HG03095 (cell line): Measurements from ENCODE around the gene SLTM.
"Not testable (repeated sequence)": the region's sequence is repeated elsewhere in the genome, so short reads cannot be mapped to it uniquely, and the experiment has no call there.

ENCODE experiments used
- ATAC-seq: cut with Tn5 transposase; IDR thresholded peaks from one replicate; pipeline ENCODE4 v1.9.1; 2021; ENCODE audit warnings: moderate library complexity; ENCODE audit not compliant: unreplicated experiment

The SLTM gene

GRCh38 chr15:58929891-58930416 lies 3.5 kb downstream of the SLTM start:
- no peak for ATAC-seq

- no peak for ATAC-seq
These were observed 6.7 kb downstream of the SLTM start for GRCh38 chr15:58926823-58927222.

- no peak for ATAC-seq
These were observed 9.2 kb downstream of the SLTM start for GRCh38 chr15:58924327-58924726.

GRCh38 chr15:58923696-58924300 lies 9.7 kb downstream of the SLTM start:
- ATAC-seq = no peak

GRCh38 chr15:58923284-58923683 lies 10.2 kb downstream of the SLTM start:
- ATAC-seq = no peak

- ATAC-seq = no peak
These were observed 12.2 kb downstream of the SLTM start for GRCh38 chr15:58921267-58921790.

DNA sequence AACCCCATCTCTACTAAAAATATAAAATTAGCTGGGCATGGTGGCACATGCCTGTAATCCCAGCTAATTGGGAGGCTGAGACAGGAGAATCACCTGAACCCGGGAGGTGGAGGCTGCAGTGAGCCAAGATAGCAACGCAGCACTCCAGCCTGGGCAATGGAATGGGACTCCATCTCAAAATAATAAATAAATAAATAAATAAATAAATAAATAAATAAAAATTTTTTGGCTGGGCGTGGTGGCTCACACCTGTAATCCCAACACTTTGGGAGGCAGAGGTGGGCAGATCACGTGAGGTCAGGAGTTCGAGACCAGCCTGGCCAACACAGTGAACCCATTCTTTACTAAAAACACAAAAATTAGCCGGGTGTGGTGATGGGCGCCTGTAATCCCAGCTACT lies 13.0 kb downstream of the SLTM start:
- not testable (repeated sequence) for ATAC-seq

- no peak for ATAC-seq
These were observed 14.2 kb downstream of the SLTM start for GRCh38 chr15:58919232-58919631.

- no peak for ATAC-seq
These were observed 15.2 kb downstream of the SLTM start for GRCh38 chr15:58918239-58918638.

DNA sequence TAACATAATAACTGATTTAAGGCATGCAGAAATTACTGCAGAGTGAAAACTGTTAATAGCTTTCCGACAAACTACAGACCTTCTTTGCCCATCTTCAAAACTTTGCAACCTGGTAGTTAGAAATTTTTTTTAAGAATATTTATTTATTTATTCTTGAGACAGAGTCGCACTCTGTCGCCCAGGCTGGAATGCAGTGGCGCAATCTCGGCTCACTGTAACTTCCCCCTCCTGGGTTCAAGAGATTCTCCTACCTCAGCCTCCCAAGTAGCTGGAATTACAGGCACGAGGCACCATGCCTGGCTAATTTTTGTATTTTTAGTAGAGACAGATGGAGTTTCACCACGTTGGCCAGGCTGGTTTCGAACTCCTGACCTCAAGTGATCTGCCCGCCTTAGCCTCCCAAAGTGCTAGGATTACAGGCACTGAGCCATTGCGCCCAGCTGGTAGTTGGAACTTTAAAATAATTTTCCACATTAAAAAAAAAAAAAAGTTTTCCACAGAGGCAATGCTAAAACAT lies 15.8 kb downstream of the SLTM start:
- not testable (repeated sequence) for ATAC-seq

DNA sequence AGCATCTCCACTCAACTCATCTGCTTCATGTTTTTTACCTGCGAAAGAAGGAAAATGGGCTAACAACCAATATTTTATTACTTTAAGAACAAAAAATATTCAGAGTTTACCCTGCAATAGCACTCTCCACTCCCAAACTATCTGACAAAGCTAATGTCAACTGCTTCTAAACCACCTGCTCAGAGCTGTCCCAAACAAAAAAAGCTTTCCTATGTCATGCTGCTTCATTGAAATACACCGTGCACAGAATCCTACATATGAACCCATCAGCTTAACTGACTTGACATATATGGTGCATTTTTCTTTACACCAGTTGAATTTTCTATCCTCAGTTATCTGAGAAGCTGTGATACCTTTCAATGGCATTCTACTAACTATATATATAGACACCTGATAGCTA lies 16.5 kb downstream of the SLTM start:
- ATAC-seq = no peak

DNA sequence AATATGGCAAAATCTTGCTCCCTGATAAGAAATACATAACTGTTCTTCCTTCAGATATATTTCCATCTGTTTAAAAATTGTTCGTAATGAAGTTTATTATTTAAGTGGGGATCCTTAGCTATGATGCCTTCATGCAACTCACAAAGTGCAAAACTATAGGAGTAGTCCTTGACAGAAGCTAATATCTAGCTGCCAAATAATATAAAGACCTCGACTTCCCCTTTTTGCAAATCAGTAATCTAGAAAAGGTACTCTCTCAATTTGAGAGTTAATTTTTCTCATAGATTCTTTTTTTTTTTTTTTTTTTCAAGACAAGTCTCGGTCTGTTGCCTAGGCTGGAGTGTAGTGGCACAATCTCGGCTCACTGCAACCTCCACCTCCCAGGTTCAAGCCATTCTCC lies 23.0 kb downstream of the SLTM start:
- ATAC-seq = no peak

DNA sequence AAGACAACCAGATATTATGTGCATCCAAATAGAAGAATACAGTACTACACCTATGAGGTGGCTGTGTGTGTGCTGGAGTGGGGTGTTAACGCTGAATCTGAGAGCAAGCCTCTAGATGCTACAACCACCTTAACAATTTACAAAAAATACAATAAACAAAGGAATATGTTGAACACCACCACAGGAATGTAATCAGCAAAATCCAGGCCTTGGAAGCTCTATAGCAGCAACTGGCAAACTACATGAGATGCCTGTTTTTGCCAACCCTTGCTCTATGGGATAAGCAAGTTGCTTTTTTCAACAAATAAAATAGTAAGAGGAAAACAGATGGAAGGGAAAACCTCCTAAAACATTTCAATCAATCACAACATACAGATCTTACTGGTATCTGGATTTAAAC lies 23.9 kb downstream of the SLTM start:
- ATAC-seq = no peak

GRCh38 chr15:58908550-58909309 lies 24.7 kb downstream of the SLTM start:
- no peak for ATAC-seq

DNA sequence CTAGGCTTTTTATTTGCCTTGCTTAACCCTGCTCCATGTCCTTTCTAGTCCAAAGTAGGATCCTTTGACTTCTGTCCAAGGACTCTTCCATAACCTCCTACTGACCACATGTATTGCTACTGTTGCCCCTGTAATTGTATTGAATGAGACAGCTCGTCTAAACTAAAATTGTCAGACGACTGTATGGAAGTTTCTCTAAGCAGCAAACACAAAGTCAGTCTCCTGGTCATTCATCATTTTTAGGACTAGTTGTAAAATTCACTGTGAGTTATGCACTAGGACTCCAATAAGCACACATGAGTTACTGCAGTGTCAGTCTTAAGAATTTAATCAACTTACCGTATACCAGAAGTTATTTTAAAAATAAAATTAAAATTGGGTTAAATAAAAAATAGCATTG lies 32.8 kb downstream of the SLTM start:
- no peak for ATAC-seq

GRCh38 chr15:58898150-58898680 lies 35.3 kb downstream of the SLTM start:
- no peak for ATAC-seq

DNA sequence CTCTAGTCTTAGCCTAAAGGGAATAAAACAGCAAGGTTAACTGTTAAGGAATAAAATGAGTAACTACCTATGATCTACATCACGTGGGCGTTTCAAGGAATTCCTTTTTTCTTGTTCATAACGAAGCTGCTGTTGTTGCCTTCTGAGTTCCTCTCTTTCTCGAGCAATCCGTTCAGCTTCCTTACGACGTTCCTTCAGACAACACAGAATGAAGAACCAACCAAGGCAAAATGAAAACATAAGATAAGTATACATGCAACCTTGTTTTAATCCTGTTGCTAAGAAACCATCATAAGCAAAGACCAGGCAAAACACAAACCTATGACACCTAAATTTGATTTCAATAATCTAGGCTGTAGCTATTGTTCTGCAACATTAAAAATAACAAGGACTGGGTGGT lies 44.1 kb downstream of the SLTM start:
- no peak for ATAC-seq

GRCh38 chr15:58886921-58887320 lies 46.6 kb downstream of the SLTM start:
- no peak for ATAC-seq

- ATAC-seq = not testable (repeated sequence)
These were observed 49.6 kb downstream of the SLTM start for GRCh38 chr15:58883926-58884325.

GRCh38 chr15:58882243-58882642 lies 51.2 kb downstream of the SLTM start:
- ATAC-seq = no peak

DNA sequence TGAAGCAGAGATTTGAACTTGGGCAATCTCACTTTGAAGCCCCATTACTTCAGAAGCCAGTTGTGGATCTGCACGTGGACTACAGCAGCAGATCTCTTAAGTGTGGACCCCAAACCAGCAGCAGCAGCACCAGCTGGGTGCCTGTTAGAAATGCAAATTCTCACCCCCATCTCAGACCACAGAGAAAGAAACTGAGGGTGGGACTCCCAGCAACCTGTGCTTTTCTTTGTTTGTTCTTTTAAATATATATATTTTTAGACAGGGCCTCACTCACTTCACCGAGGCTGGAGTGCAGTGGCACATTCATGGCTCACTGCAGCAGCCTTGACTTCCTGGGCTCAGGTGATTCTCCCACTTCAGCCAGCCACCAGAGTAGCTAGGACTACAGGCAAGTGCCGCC lies 53.2 kb downstream of the SLTM start:
- no peak for ATAC-seq
